HEK293 (cell line): ENCODE data around the gene ACTR6.
"Not testable (repeated sequence)": the region's sequence is repeated elsewhere in the genome, so short reads cannot be mapped to it uniquely, and the experiment has no call there.

Experiments
- CTCF ChIA-PET: fragments of 350-600 bp; formaldehyde crosslinking; extraction: SDS; loops from one replicate; lab custom pipeline; 2021; ENCODE audit warnings: antibody characterized with exemption; lab: Yijun Ruan, JAX
- POLR2A ChIA-PET: fragments of 300-600 bp; formaldehyde crosslinking; extraction: SDS; loops from one replicate; lab custom pipeline; 2020; ENCODE audit warnings: antibody characterized with exemption, inconsistent platforms; lab: Yijun Ruan, JAX
- H3K27ac ChIP-seq: fragments of 200-500 bp; sonication (Bioruptor generic); 2 replicates; pipeline ENCODE4 v1.5.1; 2014; ENCODE audit warnings: low read depth, low read length, control low read depth, inconsistent platforms; ENCODE audit errors: extremely low read depth
- H3K36me3 ChIP-seq, 2 experiments: fragments of 200-500 bp in 1 of 2; sonication (Bioruptor generic) in 1 of 2; 1 replicate in 1 of 2; 2 replicates in 1 of 2; pipeline ENCODE4 v1.5.1; 2014 to 2017; ENCODE audit warnings: inconsistent platforms in 2 of 2, low read length in 2 of 2; ENCODE audit not compliant: control insufficient read depth in 2 of 2, insufficient read depth in 1 of 2
- H3K4me1 ChIP-seq: fragments of 200-500 bp; sonication (Bioruptor generic); 2 replicates; pipeline ENCODE4 v1.5.1; 2014; ENCODE audit warnings: mild to moderate bottlenecking, low read length, inconsistent platforms; ENCODE audit not compliant: control insufficient read depth, insufficient read depth
- H3K4me3 ChIP-seq: 2 replicates; pipeline ENCODE4 v1.5.1; 2011; ENCODE audit warnings: low read depth, mild to moderate bottlenecking, control low read depth, low read length, moderate library complexity
- H3K9me3 ChIP-seq: fragments of 200-500 bp; sonication (Bioruptor generic); 2 replicates; pipeline ENCODE4 v1.5.1; 2014; ENCODE audit warnings: low read depth, low read length, inconsistent platforms; ENCODE audit not compliant: control insufficient read depth, insufficient read depth
- BCL11B ChIP-seq: fragments of 450-650 bp; formaldehyde crosslinking; IDR thresholded peaks from 2 replicates; pipeline ENCODE4 v1.5.1; 2016; ENCODE audit warnings: low read depth, missing biosample characterization, missing genetic modification characterization
- BCL6B ChIP-seq: fragments of 450-650 bp; formaldehyde crosslinking; IDR thresholded peaks from 2 replicates; pipeline ENCODE4 v1.5.1; 2017; ENCODE audit warnings: missing biosample characterization, missing genetic modification characterization
- EGR2 ChIP-seq: fragments of 450-650 bp; formaldehyde crosslinking; IDR thresholded peaks from 2 replicates; pipeline ENCODE4 v1.5.1; 2016; ENCODE audit warnings: low read depth, missing biosample characterization, missing genetic modification characterization
- HOXC10 ChIP-seq: sonication (generic); formaldehyde crosslinking; IDR thresholded peaks from 2 replicates; pipeline ENCODE4 v1.8.1; 2023; ENCODE audit warnings: mild to moderate bottlenecking, missing genetic modification reagents
- SCRT2 ChIP-seq: fragments of 450-650 bp; formaldehyde crosslinking; IDR thresholded peaks from 2 replicates; pipeline ENCODE4 v1.5.1; 2016; ENCODE audit warnings: missing biosample characterization, missing genetic modification characterization
- SP3 ChIP-seq: fragments of 450-650 bp; formaldehyde crosslinking; IDR thresholded peaks from 2 replicates; pipeline ENCODE4 v1.5.1; 2016; ENCODE audit warnings: missing biosample characterization, missing genetic modification characterization
- WT1 ChIP-seq: fragments of 450-650 bp; formaldehyde crosslinking; IDR thresholded peaks from 2 replicates; pipeline ENCODE4 v1.5.1; 2016; ENCODE audit warnings: missing biosample characterization, missing genetic modification characterization
- ZBTB44 ChIP-seq: fragments of 450-650 bp; IDR thresholded peaks from 2 replicates; pipeline ENCODE4 v1.5.1; 2018; ENCODE audit warnings: missing biosample characterization, mild to moderate bottlenecking, missing genetic modification characterization
- ZBTB7A ChIP-seq: fragments of 450-650 bp; formaldehyde crosslinking; IDR thresholded peaks from 2 replicates; pipeline ENCODE4 v1.5.1; 2016; ENCODE audit warnings: low read depth, missing biosample characterization, missing genetic modification characterization
- ZNF10 ChIP-seq: fragments of 450-650 bp; formaldehyde crosslinking; IDR thresholded peaks from 2 replicates; pipeline ENCODE4 v1.5.1; 2017; ENCODE audit warnings: missing biosample characterization, missing genetic modification characterization
- ZNF18 ChIP-seq: fragments of 450-650 bp; formaldehyde crosslinking; IDR thresholded peaks from 2 replicates; pipeline ENCODE4 v1.5.1; 2016; ENCODE audit warnings: missing biosample characterization, missing genetic modification characterization
- ZNF202 ChIP-seq: fragments of 450-650 bp; formaldehyde crosslinking; IDR thresholded peaks from 2 replicates; pipeline ENCODE4 v1.5.1; 2016; ENCODE audit warnings: missing biosample characterization, missing genetic modification characterization, borderline replicate concordance
- ZNF223 ChIP-seq: fragments of 450-650 bp; formaldehyde crosslinking; IDR thresholded peaks from 2 replicates; pipeline ENCODE4 v1.5.1; 2016; ENCODE audit warnings: missing biosample characterization, missing genetic modification characterization
- ZNF26 ChIP-seq: fragments of 450-650 bp; formaldehyde crosslinking; IDR thresholded peaks from 2 replicates; pipeline ENCODE4 v1.5.1; 2016; ENCODE audit warnings: missing biosample characterization, missing genetic modification characterization
- ZNF404 ChIP-seq: fragments of 450-650 bp; formaldehyde crosslinking; IDR thresholded peaks from 2 replicates; pipeline ENCODE4 v1.5.1; 2017; ENCODE audit warnings: missing biosample characterization, missing genetic modification characterization
- ZNF561 ChIP-seq: fragments of 450-650 bp; IDR thresholded peaks from 2 replicates; pipeline ENCODE4 v1.5.1; 2018; ENCODE audit warnings: missing biosample characterization, missing genetic modification characterization, borderline replicate concordance
- ZNF600 ChIP-seq: fragments of 450-650 bp; formaldehyde crosslinking; IDR thresholded peaks from 2 replicates; pipeline ENCODE4 v1.5.1; 2016; ENCODE audit warnings: missing biosample characterization, missing genetic modification characterization
- ZNF677 ChIP-seq: fragments of 450-650 bp; IDR thresholded peaks from 2 replicates; pipeline ENCODE4 v1.5.0; 2018; ENCODE audit warnings: missing biosample characterization, mild to moderate bottlenecking, missing genetic modification characterization, moderate library complexity
- ZNF704 ChIP-seq: fragments of 450-650 bp; formaldehyde crosslinking; IDR thresholded peaks from 2 replicates; pipeline ENCODE4 v1.5.1; 2016; ENCODE audit warnings: missing biosample characterization, missing genetic modification characterization
- ZNF791 ChIP-seq: fragments of 450-650 bp; formaldehyde crosslinking; IDR thresholded peaks from 2 replicates; pipeline ENCODE4 v1.5.1; 2016; ENCODE audit warnings: missing biosample characterization, missing genetic modification characterization
- ZSCAN18 ChIP-seq: fragments of 450-650 bp; formaldehyde crosslinking; IDR thresholded peaks from 2 replicates; pipeline ENCODE4 v1.5.1; 2016; ENCODE audit warnings: missing biosample characterization, missing genetic modification characterization

ACTR6 gene

GRCh38 chr12:100229876-100230275 is 29.3 kb downstream of the ACTR6 start:
- Histone ChIP-seq H3K9me3 (no peaks in the 10 kb centered on the region), H3K4me1 (no peaks in the 10 kb centered on the region), H3K4me3 (no peak overlapping the region), H3K27ac (no peak overlapping the region), H3K36me3 (peaks cover 0 to 8% of the 10 kb centered on the region in 2 experiments)
- TF ChIP-seq ZNF561, result no peak
- TF ChIP-seq SCRT2 (tag by site-specific recombination), result no peak
- no peak for TF ChIP-seq ZSCAN18 (tag by site-specific recombination)
- TF ChIP-seq BCL11B (tag by site-specific recombination), result no peak
- TF ChIP-seq ZNF791 (tag by site-specific recombination), result no peak
- TF ChIP-seq EGR2 (tag by site-specific recombination), result no peak
- TF ChIP-seq HOXC10 (CRISPR knock-in tag), result no peak
- no peak for TF ChIP-seq SP3
- TF ChIP-seq ZNF704 (tag by site-specific recombination), result no peak
- no peak for TF ChIP-seq ZNF10 (tag by site-specific recombination)
- no peak for TF ChIP-seq WT1 (tag by site-specific recombination)
- no peak for TF ChIP-seq ZBTB7A (tag by site-specific recombination)
- no peak for TF ChIP-seq ZBTB44
- no peak for TF ChIP-seq BCL6B (tag by site-specific recombination)
- TF ChIP-seq ZNF600, result no peak
- TF ChIP-seq ZNF404 (tag by site-specific recombination), result no peak
- TF ChIP-seq ZNF223 (tag by site-specific recombination), result no peak
- CTCF ChIA-PET, result interaction anchor here (0.9 to 1.1 kb wide), 2 partner anchors 27 to 118 kb away, joined by 3 to 5 read pairs; no protein-coding TSS in a partner anchor
- POLR2A ChIA-PET, result interaction anchor here (1.1 to 1.5 kb wide), 2 partner anchors 37 to 75 kb away, joined by 3 to 8 read pairs; partner anchors contain the start of genes DEPDC4 and SCYL2

GRCh38 chr12:100231873-100232272 is 31.3 kb downstream of the ACTR6 start:
- H3K9me3 ChIP-seq, H3K4me1 ChIP-seq, H3K36me3 ChIP-seq, H3K4me3 ChIP-seq, POLR2A ChIA-PET, H3K27ac ChIP-seq: not testable (repeated sequence)
- CTCF ChIA-PET, result interaction anchor here (0.6 to 1.4 kb wide), 4 partner anchors 117 to 323 kb away, joined by 3 to 9 read pairs (median 4); no protein-coding TSS in a partner anchor

GRCh38 chr12:100234166-100234565 is 33.6 kb downstream of the ACTR6 start:
- Histone ChIP-seq H3K27ac (no peak overlapping the region), H3K36me3 (no peaks in the 10 kb centered on the region; a peak in 1 of 3 replicates), H3K9me3 (no peaks in the 10 kb centered on the region), H3K4me1 (no peaks in the 10 kb centered on the region), H3K4me3 (no peak overlapping the region)
- ChIA-PET CTCF (interaction anchor here (0.6 to 3.3 kb wide), 12 partner anchors 9 to 320 kb away, joined by 3 to 17 read pairs (median 4); no protein-coding TSS in a partner anchor), POLR2A (no interaction called here)
- TF ChIP-seq ZNF202 (tag by site-specific recombination) (no peak), ZNF18 (no peak), ZNF677 (tag by site-specific recombination) (no peak), ZNF26 (no peak), ZBTB44 (no peak)
